ENCODE data around the gene TSPAN4.

TSPAN4 gene

GRCh38 chr11:837189-837989 is 5.3 kb upstream of the TSPAN4 start:
- DNase-seq = no peak

- no peak for DNase-seq
These were observed 4.7 kb upstream of the TSPAN4 start for GRCh38 chr11:837990-838307.

DNA sequence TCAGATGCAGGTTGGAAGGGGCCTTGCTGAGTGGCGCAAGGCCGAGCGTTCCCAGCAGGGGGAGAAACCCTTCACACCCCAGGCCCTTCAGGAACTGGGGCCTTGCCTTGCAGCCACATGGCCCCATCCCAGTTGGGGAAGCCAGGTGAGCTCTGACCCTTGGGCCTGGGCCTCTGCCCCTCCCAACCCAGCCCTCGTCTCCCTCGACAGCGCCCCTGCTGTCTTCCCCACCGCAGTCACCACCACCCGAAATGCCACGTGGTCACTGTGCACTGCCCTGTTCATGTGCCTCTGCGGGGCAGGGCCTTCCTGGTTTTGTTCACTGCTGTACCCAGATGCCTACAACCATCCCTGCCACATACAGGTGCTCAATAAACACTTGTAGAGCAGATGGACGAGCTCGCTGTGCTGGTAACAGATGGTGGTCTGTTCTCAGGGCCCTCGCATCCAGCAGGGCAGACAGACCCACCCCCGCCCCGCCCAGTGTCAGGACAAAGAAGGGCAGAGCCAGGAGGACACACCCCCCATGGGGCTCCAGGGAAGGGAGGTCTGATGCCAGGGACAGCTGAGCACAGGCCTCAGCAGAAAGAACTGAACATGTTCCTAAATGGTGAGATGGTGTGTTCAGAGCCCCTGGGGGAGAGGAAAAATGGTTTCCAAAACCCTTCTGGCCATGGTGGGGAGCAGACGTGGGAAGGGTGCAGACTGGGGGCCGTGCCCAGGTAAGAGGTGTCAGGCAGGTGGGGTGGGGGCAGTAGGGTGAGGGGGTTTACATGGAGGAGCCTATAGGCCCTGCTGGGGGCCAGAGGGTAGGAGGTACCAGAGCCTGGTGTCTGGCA is 4.0 kb upstream of the TSPAN4 start:
- no peak for DNase-seq

DNA sequence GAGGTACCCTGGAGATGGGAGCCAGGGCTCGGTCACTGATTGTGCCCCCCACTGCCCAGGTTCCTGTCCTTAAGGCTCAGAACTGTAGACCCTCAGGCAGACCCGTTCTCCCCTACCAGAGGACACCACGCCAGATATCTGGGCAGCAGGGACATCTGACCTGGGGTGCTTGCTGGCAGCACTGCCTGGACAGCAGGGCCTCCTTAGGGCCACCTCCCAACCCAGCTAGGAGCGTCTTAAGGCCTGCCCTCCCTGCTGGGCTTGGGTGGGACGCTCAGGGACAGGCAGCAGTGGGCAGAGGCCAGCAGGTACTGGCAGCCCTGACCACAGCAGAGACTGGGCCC is 3.4 kb upstream of the TSPAN4 start:
- no peak for DNase-seq

DNA sequence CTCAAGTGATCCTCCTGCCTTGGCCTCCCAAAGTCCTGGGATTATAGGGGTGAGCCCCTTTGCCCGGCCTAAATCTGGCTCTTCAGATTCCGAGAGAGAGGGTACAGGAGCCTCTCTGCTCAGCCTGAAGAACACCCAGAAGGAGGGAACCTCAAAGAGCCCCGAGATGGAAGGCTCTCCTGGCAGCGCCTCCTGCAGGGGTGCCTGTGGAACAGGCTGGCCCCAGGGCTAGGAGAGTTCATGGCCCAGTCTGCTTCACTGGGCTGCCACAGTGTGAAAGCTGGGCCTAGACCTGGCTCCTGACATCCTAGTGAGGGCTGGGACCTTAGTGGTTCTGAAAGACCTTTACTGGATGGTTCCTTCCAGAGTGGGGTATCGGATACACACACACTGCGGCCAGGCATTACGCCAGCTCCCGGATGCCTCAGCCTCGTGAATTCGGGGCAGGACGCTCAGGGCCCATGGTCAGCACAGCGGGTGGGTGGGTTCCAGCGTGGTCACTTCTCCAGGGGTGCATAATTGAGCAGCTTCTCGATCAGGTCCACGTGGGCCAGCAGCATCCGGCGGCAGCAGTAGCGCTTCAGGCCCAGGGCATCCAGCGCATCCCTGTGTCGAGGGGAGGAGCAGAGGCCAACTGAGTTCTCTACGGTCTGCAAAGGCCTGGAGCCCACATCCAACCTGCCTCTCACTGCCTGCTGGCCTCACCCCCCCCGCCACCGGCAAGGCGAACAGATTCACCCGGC is 2.6 kb upstream of the TSPAN4 start:
- DNase-seq = no peak

- DNase-seq = no peak
These were observed 677 bp upstream of the TSPAN4 start for GRCh38 chr11:841981-842369.

- DNase-seq = no peak
These were observed 558 bp downstream of the TSPAN4 start for GRCh38 chr11:843086-843734.

- peak; percentile 45 for DNase-seq
These were observed 1.4 kb downstream of the TSPAN4 start for GRCh38 chr11:843818-844692.

- DNase-seq = peak; percentile 82
These were observed 2.3 kb downstream of the TSPAN4 start for GRCh38 chr11:844693-845644.

GRCh38 chr11:845872-846495 is 3.3 kb downstream of the TSPAN4 start:
- no peak for DNase-seq

- no peak for DNase-seq
These were observed 3.9 kb downstream of the TSPAN4 start for GRCh38 chr11:846496-847098.

DNA sequence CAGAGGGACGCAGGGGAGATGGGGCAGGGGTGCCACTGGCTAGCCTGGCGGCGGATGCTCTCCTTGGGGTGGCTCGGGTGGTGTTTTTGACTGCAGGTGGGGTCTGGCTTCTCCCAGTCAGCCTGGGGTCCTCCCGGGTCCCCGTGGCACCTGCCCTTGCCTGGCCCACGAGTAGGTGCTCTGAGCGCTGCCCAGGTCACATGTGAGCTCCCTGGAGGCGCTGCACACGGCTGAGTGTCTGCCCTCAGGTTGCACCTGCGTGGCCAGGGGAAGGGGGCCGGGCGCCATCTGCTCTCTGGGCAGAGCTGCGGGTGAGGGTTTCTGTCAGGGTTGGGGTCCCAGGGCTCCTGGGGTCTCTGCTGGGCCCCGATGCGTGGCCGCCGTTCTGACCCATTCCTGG is 5.2 kb downstream of the TSPAN4 start:
- DNase-seq = no peak

GRCh38 chr11:848380-848931 is 5.8 kb downstream of the TSPAN4 start:
- DNase-seq = no peak

DNA sequence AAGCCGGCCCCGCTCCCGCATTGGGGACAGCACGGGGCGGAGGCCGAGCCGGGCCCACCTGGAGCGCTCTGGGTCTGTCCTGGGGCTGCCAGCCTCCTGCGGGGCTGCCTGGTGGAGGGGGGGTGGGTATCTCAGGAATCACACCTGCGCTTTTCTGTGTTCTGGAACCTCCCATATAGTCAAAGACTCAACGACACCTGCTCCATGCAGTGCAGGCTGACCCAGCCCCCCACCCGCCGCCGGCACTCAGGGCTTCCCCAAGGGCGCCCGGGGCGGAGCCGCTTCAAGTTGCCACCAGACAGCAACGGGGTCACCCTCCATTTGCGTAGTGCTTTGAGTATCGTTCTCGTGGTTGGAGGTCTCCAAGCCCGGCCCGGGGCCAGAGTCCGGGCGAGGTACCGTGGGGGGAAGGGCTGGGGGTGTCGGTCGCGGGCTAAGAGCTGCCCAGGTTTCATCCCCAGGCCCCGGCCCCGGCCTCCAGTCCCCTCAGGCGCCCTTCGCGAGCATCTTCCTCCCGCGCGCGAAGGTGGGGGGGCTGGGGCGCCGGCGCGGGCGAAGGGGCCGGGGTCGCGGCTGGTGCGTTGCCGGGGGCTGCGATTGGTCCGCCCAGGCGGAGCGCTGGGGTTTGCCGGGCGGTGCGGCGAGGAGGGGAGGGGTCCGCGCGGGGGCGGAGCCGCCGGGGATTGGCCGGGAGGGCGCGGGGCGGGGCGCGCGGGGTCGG is 6.6 kb downstream of the TSPAN4 start:
- no peak for DNase-seq

- no peak for DNase-seq
These were observed 7.5 kb downstream of the TSPAN4 start for GRCh38 chr11:849951-850774.

- DNase-seq = no peak
These were observed 8.4 kb downstream of the TSPAN4 start for GRCh38 chr11:850775-851763.

GRCh38 chr11:852762-853161 is 10.1 kb downstream of the TSPAN4 start:
- no peak for DNase-seq
